ENCODE data around the gene TIAM2.
A peak's percentile ranks its signal among the peaks of the same experiment; 100 is the strongest.
"Not testable (repeated sequence)": the region's sequence is repeated elsewhere in the genome, so short reads cannot be mapped to it uniquely, and the experiment has no call there.

Gene TIAM2

DNA sequence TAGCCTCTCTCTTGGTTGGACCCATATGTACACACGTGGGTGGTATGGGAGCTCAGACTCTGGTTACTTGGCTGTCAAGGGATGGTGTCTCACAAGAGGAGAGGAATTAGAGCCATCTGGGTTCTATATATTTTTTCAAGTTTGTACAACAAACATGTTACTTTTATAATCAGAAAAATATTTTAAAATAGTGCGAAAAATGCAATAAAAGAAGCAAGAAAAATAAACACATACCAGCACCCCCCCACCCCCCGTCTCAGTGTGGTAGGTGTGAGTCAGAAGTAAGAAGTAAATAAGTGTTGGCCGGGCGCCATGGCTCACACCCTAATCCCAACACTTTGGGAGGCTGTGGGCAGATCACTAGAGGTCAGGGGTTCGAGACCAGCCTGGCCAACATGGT is 2.1 kb upstream of the TIAM2 start:
- FAIRE-seq: no peak

- no peak for FAIRE-seq
Observed at GRCh38 chr6:154993710-154994109, 1.4 kb upstream of the TIAM2 start.

DNA sequence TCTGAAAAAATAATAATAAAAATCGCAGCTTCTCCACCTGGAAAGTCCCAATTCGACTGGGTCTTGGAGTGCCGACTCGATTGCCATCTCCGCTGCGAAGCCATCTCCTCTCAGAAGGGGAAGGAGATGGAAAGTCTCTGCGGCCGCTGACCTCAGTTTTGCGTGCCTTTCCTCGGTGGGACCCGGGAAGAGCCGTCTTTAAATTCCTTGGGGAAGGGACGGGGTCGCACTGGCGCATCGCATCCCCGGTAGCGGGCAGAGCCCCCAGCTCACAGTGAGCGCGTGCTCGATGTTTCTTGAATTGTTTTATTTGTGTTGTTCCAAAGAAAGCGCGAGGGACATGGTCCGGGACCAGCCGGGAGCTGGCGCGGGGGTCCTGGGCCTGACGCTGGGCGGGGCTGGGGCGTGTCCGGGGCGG is 270 bp upstream of the TIAM2 start:
- FAIRE-seq: no peak

GRCh38 chr6:154996016-154996590 is 988 bp downstream of the TIAM2 start:
- no peak for FAIRE-seq

DNA sequence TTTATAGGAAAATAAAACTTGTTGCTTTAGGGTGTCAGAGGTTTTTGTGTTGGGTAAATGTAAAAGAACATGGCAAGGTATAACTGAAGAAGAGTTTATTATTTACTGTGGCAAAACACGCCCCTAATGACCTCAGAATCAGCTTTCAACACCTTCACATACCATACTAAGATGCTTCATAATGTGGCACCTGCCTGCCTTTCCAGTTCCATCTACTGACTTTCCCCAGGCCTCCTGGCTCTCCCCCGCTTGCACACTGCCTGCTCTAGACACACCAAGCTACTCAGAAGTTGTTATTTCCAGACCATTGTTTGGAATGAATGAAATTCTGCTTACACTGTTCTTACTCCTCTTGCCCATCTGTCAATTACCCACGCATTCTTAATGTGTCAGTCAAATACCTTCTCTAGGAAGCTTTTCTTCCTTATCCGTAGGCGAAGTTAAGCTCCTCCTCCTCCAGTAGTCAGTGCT is 1.8 kb downstream of the TIAM2 start:
- peak; percentile 43 for FAIRE-seq

DNA sequence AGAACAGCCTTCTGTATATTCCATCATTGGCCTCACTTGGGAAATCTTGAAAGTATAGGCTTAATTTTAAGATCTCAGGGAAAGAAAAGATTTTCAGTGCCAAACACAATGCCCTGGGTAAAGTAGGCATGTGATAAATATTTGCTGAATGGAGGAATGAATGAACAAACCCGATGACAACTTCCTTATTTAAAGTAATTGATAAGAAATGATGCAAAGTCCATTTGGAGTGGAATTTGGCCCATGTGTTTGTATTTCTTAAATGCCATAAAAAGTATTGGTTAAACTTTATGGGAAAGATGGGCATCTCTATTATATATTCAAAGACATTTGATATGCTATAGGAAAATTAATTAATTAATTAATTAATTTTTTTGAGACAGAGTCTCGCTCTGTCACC is 3.7 kb downstream of the TIAM2 start:
- FAIRE-seq: no peak

DNA sequence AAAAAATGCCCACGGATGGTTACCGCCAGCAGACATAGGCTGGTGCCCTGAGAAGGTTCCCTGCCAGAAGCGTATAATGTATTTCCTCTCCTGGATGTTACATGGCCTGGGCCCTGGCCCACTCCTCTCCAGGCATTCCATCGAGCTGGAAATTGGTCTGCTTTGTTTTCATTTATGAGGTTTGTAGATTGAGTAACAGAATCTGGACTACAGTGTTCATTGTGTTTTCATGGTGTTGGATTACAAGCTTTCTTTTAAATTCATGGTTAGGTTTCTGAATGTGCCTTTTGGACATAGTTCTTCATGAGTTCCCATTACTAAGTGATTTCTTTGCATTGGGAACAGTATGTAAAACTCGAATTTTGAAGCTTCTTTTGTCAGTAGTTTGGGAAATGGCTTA is 6.4 kb downstream of the TIAM2 start:
- FAIRE-seq: no peak

- FAIRE-seq: no peak
Observed at GRCh38 chr6:155001934-155002333, 6.8 kb downstream of the TIAM2 start.

DNA sequence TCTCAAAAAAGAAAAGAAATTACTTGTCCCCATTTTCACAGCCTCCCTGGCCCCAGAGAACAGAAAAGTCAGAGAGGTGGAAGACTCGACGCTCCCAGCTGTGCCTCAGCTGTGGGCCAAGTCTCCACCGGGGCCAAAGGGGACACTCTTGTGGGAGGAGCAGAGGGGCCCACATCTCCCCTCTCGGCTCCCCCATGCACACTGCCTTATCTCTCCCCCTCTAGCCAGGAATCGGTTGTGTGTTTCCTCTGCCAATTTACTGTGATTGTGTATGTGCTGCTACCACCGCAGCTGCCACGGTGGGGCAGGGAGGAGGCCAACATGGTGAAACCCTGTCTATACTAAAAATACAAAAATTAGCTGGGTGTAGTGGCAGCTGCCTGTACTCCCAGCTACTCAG is 8.4 kb downstream of the TIAM2 start:
- FAIRE-seq: no peak

GRCh38 chr6:155004017-155004416 is 8.9 kb downstream of the TIAM2 start:
- FAIRE-seq: no peak

GRCh38 chr6:155004576-155005372 is 9.7 kb downstream of the TIAM2 start:
- FAIRE-seq: no peak

DNA sequence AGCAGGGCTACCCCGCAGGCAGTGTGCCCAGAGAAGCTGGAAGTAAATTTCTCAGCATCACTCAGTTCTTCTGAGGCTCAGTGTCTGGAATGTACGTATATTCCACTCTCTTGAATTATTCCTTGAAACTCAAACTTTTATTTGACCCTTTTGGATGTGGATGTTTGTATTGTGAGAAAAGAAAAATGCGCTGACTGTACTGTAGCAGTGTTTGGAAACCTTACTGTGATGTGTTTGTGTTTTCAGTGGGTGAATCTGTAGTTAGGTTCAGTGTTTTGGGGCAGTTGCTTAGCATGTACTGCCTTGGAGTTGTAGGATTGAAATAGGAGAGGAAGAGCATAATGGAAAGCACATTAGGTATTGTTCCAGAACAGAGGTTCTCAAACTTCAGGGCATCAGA is 13.5 kb downstream of the TIAM2 start:
- FAIRE-seq: no peak

- no peak for FAIRE-seq
Observed at GRCh38 chr6:155010940-155011339, 15.8 kb downstream of the TIAM2 start.

DNA sequence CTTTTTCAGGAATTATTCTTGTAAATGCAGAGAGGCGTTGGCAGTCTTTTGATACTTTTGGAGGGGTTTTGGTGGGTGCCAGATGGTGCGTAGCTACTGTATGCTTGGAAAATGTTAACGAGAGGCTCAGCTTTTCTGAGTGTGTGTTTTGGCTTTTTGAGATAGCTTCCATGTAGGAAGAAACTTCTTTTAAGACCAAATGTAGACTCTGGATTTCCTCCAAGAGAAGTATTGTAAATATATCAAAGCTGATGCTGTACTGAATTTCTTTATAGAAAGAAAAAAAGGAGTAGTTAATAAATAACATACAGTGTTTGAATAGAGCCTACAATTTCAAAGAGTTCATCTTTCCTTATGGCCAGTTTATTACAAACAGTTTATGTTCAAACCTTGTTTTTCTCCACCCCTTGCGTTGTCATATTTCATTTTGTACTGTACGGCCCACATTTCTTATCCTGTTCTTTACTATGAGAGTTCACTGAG is 16.7 kb downstream of the TIAM2 start:
- peak; percentile 99 for FAIRE-seq

- FAIRE-seq: no peak
Observed at GRCh38 chr6:155013457-155013876, 18.4 kb downstream of the TIAM2 start.

GRCh38 chr6:155014137-155014536 is 19.0 kb downstream of the TIAM2 start:
- FAIRE-seq: peak; percentile 76

DNA sequence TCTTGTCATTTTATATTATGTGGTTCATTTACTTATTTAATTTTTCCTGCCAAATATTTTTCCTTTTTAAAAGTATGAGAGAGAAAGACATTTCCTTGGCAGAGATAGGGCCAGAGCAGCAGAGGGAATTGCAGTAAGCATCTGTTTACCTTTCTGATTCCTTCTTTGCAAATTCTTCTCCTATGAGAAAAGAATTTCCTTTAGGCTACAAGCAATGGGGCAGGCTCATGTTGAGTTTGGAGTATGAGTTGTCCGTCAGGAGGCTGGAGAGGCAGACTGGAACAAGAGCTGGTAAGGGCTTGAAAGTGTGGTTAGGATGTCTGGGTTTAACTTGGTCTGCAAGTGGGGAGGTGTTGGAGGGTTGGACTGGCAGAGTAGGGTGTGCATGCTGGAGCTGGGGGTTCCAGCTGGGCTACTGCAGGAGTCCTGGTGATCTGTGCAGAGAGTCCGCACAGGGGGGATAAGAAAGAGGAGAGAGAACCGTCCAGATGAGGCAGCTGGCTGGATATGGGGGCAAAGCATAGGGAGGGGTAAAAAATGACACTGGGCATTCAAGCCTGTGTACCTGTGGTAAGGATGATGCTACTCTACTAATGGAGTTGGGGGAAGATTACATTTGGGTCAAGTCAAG is 19.7 kb downstream of the TIAM2 start:
- FAIRE-seq: peak; percentile 34

DNA sequence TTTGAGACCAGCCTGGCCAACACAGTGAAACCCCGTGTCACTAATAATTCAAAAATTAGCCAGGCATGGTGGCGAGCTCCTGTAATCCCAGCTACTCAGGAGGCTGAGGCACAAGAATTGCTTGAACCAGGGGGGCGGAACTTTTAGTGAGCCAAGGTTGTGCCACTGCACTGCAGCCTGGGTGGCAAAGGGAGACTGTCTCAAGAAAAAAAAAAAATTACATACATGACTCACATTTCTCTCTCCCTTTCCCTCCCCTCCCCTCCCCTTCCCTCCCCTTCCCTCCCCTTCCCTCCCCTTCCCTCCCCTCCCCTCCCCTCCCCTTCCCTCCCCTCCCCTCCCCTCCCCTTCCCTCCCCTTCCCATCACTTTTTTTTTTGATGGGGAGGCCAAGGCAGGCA is 23.3 kb downstream of the TIAM2 start:
- FAIRE-seq: not testable (repeated sequence)

GRCh38 chr6:155021680-155022079 is 26.6 kb downstream of the TIAM2 start:
- FAIRE-seq: no peak

- peak; percentile 72 for FAIRE-seq
Observed at GRCh38 chr6:155022721-155023120, 27.6 kb downstream of the TIAM2 start.

DNA sequence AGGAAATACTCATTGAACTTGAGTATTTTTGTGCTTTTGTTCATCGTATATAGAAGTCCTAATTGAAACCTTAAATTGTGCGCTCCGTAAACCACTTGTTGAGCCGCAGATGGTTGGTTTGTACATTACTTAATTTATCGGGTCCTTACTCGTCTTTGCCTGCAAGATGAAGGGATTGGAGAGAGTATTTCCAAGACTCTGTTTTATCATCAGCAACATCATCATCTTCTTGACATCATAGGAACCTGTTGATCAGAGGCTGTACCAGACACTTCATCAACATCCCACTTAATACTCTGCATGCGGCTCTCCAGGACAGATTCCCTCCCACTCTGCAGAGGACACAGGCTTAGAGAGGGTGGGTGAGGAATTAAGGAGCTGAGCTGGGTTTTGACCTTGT is 28.6 kb downstream of the TIAM2 start:
- FAIRE-seq: peak; percentile 82

- peak; percentile 96 for FAIRE-seq
Observed at GRCh38 chr6:155024391-155025027, 29.4 kb downstream of the TIAM2 start.

DNA sequence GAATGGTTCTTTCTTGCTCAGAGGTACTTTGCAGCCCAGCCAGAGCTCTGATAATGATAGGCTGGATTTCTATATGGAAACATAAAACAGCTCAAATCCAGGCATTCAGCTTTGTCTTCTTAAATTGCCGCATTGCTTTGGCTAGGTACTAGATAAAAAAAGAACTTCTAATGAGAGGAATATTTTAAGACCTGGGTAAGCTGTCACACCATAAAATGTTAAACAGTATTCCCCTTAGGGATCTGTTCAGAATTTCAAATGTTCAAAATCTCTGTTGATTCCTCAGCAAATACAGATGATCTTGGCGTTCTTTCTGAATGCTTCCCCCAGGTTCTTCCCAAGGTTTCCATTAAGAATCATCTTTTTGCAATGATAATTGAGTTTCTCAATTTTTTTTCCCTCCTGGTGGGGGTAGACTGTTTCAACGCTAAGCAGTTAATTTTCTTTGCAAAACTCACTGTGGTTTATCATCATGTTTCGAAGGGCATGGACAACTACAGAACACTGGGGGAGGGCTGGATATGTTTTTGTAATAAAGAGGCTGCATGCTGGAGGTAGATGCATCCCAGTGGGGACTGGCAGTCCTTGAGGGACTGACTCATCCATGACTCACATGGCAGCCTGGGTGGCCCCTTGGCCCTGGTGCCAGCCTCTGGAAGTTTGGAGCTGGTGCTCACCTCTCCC is 31.0 kb downstream of the TIAM2 start:
- peak; percentile 99 for FAIRE-seq

Measured in A204.1 (cell line).